Liver (tissue), 9 donors: ENCODE measurements around the gene SLC12A3. TPM values are rescaled to one million over a fixed set of nuclear protein-coding genes. Genes with fewer than 3 reads are reported as not detected.
A peak's percentile ranks its signal among the peaks of the same experiment; 100 is the strongest.

Source experiments
- DNase-seq: peaks from one replicate; pipeline ENCODE4 v3.0.0-alpha.2; 2017; ENCODE audit warnings: low spot score
- H3K27ac ChIP-seq, 2 donors: one replicate each; pipeline ENCODE4 v1.7.0; 2013; ENCODE audit warnings: inconsistent platforms in 2 of 2, low read length in 2 of 2, control low read depth in 1 of 2, low read depth in 1 of 2, mild to moderate bottlenecking in 1 of 2
- H3K27me3 ChIP-seq, 4 donors: one replicate each; pipeline versions ENCODE4 v1.6.1 to v1.7.0; 2013; ENCODE audit warnings: low read length in 3 of 4, inconsistent platforms in 1 of 4, mild to moderate bottlenecking in 1 of 4, moderate library complexity in 1 of 4; ENCODE audit not compliant: control insufficient read depth in 4 of 4, insufficient read depth in 4 of 4
- H3K36me3 ChIP-seq, 4 donors: one replicate each; pipeline versions ENCODE4 v1.6.1 to v1.7.0; 2013; ENCODE audit warnings: low read length in 3 of 4, mild to moderate bottlenecking in 3 of 4, low read depth in 1 of 4, moderate library complexity in 1 of 4; ENCODE audit not compliant: control insufficient read depth in 4 of 4, insufficient read depth in 3 of 4
- H3K4me1 ChIP-seq, 4 donors: one replicate each; pipeline versions ENCODE4 v1.6.1 to v1.7.0; 2013; ENCODE audit warnings: low read length in 3 of 4, mild to moderate bottlenecking in 3 of 4, moderate library complexity in 1 of 4; ENCODE audit not compliant: control insufficient read depth in 4 of 4, insufficient read depth in 4 of 4
- H3K4me3 ChIP-seq, 3 donors: one replicate each; pipeline versions ENCODE4 v1.6.1 to v1.7.0; 2013; ENCODE audit warnings: low read length in 3 of 3, control low read depth in 1 of 3, low read depth in 1 of 3, mild to moderate bottlenecking in 1 of 3
- H3K9ac ChIP-seq, 2 donors: one replicate each; pipeline ENCODE4 v1.7.0; 2013; ENCODE audit warnings: low read length in 2 of 2, mild to moderate bottlenecking in 2 of 2, moderate library complexity in 2 of 2, control low read depth in 1 of 2, low read depth in 1 of 2
- H3K9me3 ChIP-seq, 4 donors: one replicate each; pipeline versions ENCODE4 v1.6.1 to v1.7.0; 2013; ENCODE audit warnings: low read length in 3 of 4; ENCODE audit not compliant: control insufficient read depth in 4 of 4
- ATF3 ChIP-seq: IDR thresholded peaks from 2 replicates; pipeline ENCODE4 v1.6.1; 2016; ENCODE audit warnings: antibody characterized with exemption
- EGR1 ChIP-seq, 2 donors: IDR thresholded peaks; 2 replicates each; pipeline ENCODE4 v1.6.1; 2016 to 2018; ENCODE audit warnings: antibody characterized with exemption in 2 of 2, low read depth in 2 of 2
- FOXA1 ChIP-seq: IDR thresholded peaks from 2 replicates; pipeline ENCODE4 v1.6.1; 2016; ENCODE audit warnings: antibody characterized with exemption
- FOXA2 ChIP-seq: IDR thresholded peaks from 2 replicates; pipeline ENCODE4 v1.6.1; 2016; ENCODE audit warnings: antibody characterized with exemption
- GABPA ChIP-seq, 2 donors: IDR thresholded peaks in 1 of 2; conservative IDR thresholded peaks in 1 of 2; 2 replicates each; pipeline ENCODE4 v1.6.1; 2016; ENCODE audit warnings: antibody characterized with exemption in 2 of 2, mild to moderate bottlenecking in 1 of 2, moderate library complexity in 1 of 2
- HNF4A ChIP-seq, 2 donors: conservative IDR thresholded peaks; 2 replicates each; pipeline ENCODE4 v1.6.1; 2016; ENCODE audit warnings: antibody characterized with exemption in 2 of 2, mild to moderate bottlenecking in 2 of 2
- HNF4G ChIP-seq: IDR thresholded peaks from 2 replicates; pipeline ENCODE4 v1.6.1; 2016; ENCODE audit warnings: antibody characterized with exemption
- JUND ChIP-seq, 2 donors: IDR thresholded peaks; 2 replicates each; pipeline ENCODE4 v1.6.1; 2016; ENCODE audit warnings: antibody characterized with exemption in 2 of 2
- NR2F2 ChIP-seq: IDR thresholded peaks from 2 replicates; pipeline ENCODE4 v1.6.1; 2016; ENCODE audit warnings: antibody characterized with exemption
- RAD21 ChIP-seq, 2 donors: IDR thresholded peaks; 2 replicates each; pipeline ENCODE4 v1.6.1; 2016; ENCODE audit warnings: antibody characterized with exemption in 2 of 2, mild to moderate bottlenecking in 2 of 2
- REST ChIP-seq: IDR thresholded peaks from 2 replicates; pipeline ENCODE4 v1.6.1; 2016; ENCODE audit warnings: antibody characterized with exemption, mild to moderate bottlenecking
- RXRA ChIP-seq, 2 donors: IDR thresholded peaks; 2 replicates each; pipeline ENCODE4 v1.6.1; 2017 to 2018; ENCODE audit warnings: antibody characterized with exemption in 2 of 2, mild to moderate bottlenecking in 1 of 2
- SP1 ChIP-seq: IDR thresholded peaks from 2 replicates; pipeline ENCODE4 v1.6.1; 2018; ENCODE audit warnings: antibody characterized with exemption, mild to moderate bottlenecking
- TAF1 ChIP-seq: conservative IDR thresholded peaks from 2 replicates; pipeline ENCODE4 v1.6.1; 2016; ENCODE audit warnings: antibody characterized with exemption, mild to moderate bottlenecking
- YY1 ChIP-seq: IDR thresholded peaks from 2 replicates; pipeline ENCODE4 v1.6.1; 2016; ENCODE audit warnings: antibody characterized with exemption, mild to moderate bottlenecking
- ZBTB33 ChIP-seq: IDR thresholded peaks from 2 replicates; pipeline ENCODE4 v1.6.1; 2016; ENCODE audit warnings: antibody characterized with exemption
- WGBS: extraction: QIAGEN DNeasy Blood & Tissue Kit; methylation state at CpG from one replicate; pipeline ENCODE4 v1.1.7; 2013; 5-methylcytosine and 5-hydroxymethylcytosine counted together
- polyA plus RNA-seq, 2 donors: library from polyadenylated mRNA; stranded (reverse) in 1 of 2; unstranded in 1 of 2; fragments of 200-250 nt in 1 of 2; fragments of >200 nt in 1 of 2; fragmentation: Nextera tagmentation in 1 of 2; extraction: Ambion mirVana in 1 of 2; gene quantifications; one replicate each; pipeline versions ENCODE4 v1.2.1 to v1.2.3, GENCODE V29; 2013 to 2015
- total RNA-seq, 2 donors: library from RNA; depleted of rRNA; stranded (reverse); fragments of >200 nt; gene quantifications; one replicate each; pipeline ENCODE4 v1.2.3, GENCODE V29; 2014
- TF ChIP-seq, protein P1 (sequence below): IDR thresholded peaks from 2 replicates; pipeline ENCODE4 v1.6.1; 2016; ENCODE audit warnings: antibody characterized with exemption
- TF ChIP-seq, protein P2 (sequence below): fragments of 150-350 bp; IDR thresholded peaks from 2 replicates; pipeline ENCODE4 v1.5.1; 2017; ENCODE audit warnings: improper control_type of control experiment, low read depth, low read length; ENCODE audit not compliant: missing input control
- donor health status: healthy.
- donor health status: healthy.
- donor health status: healthy.
- donor health status: healthy.
- donor health status: healthy.

SLC12A3 gene
- total and polyA plus RNA-seq, 4 donors: 0.09 TPM; not detected in 3

- no peak for TF ChIP-seq REST
Measured at GRCh38 chr16:56894331-56894917, 29.4 kb downstream of the SLC12A3 start (continued).

GRCh38 chr16:56895813-56896212 is 30.8 kb downstream of the SLC12A3 start:
- Histone ChIP-seq H3K27ac (no peak overlapping the region), H3K9me3 (no peaks in the 10 kb centered on the region), H3K4me1 (peaks cover 0 to 2% (median 0%) of the 10 kb centered on the region in 4 donors), H3K4me3 (no peak overlapping the region), H3K27me3 (no peaks in the 10 kb centered on the region), H3K9ac (no peak overlapping the region), H3K36me3 (no peaks in the 10 kb centered on the region)
- DNase-seq: no peak
- WGBS: 48% methylated on average over 4 of the region's 4 CpGs
- TF ChIP-seq, protein P1, sequence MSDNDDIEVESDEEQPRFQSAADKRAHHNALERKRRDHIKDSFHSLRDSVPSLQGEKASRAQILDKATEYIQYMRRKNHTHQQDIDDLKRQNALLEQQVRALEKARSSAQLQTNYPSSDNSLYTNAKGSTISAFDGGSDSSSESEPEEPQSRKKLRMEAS: no peak
- TF ChIP-seq HNF4A (conservative IDR thresholded peaks at IDR 0.05) (peak in 1 of 2 donors; percentile 29), FOXA1 (no peak), GABPA (IDR thresholded peaks at IDR 0.05 in 1 of 2, conservative IDR thresholded peaks at IDR 0.05 in 1 of 2) (no peak), RXRA (IDR thresholded peaks at IDR 0.05) (peak in 1 of 2 donors; percentile 39)

GRCh38 chr16:56896244-56896643 is 31.2 kb downstream of the SLC12A3 start:
- Histone ChIP-seq H3K36me3 (no peaks in the 10 kb centered on the region), H3K27ac (no peak overlapping the region), H3K4me3 (no peak overlapping the region), H3K27me3 (no peaks in the 10 kb centered on the region), H3K9ac (no peak overlapping the region), H3K9me3 (no peaks in the 10 kb centered on the region), H3K4me1 (peaks cover 0 to 2% (median 0%) of the 10 kb centered on the region in 4 donors)
- 24% methylated on average over 3 of the region's 3 CpGs for WGBS
- TF ChIP-seq REST: no peak
- TF ChIP-seq HNF4A (conservative IDR thresholded peaks at IDR 0.05): no peak
- no peak for TF ChIP-seq JUND (IDR thresholded peaks at IDR 0.05)
- no peak for TF ChIP-seq FOXA1
- no peak for TF ChIP-seq RAD21 (IDR thresholded peaks at IDR 0.05)
- no peak for TF ChIP-seq GABPA (IDR thresholded peaks at IDR 0.05 in 1 of 2, conservative IDR thresholded peaks at IDR 0.05 in 1 of 2)
- no peak for TF ChIP-seq HNF4G
- TF ChIP-seq SP1: no peak
- TF ChIP-seq FOXA2: no peak
- TF ChIP-seq TAF1: no peak
- TF ChIP-seq ZBTB33: no peak
- TF ChIP-seq NR2F2: no peak
- TF ChIP-seq, protein P1: no peak
- TF ChIP-seq RXRA (IDR thresholded peaks at IDR 0.05): no peak
- no peak for TF ChIP-seq YY1
- TF ChIP-seq, protein P2, sequence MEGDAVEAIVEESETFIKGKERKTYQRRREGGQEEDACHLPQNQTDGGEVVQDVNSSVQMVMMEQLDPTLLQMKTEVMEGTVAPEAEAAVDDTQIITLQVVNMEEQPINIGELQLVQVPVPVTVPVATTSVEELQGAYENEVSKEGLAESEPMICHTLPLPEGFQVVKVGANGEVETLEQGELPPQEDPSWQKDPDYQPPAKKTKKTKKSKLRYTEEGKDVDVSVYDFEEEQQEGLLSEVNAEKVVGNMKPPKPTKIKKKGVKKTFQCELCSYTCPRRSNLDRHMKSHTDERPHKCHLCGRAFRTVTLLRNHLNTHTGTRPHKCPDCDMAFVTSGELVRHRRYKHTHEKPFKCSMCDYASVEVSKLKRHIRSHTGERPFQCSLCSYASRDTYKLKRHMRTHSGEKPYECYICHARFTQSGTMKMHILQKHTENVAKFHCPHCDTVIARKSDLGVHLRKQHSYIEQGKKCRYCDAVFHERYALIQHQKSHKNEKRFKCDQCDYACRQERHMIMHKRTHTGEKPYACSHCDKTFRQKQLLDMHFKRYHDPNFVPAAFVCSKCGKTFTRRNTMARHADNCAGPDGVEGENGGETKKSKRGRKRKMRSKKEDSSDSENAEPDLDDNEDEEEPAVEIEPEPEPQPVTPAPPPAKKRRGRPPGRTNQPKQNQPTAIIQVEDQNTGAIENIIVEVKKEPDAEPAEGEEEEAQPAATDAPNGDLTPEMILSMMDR: no peak
- no peak for TF ChIP-seq ATF3
- TF ChIP-seq EGR1 (IDR thresholded peaks at IDR 0.05; ENCODE audit: low read depth in 2 of 2): no peak
- no peak for DNase-seq
